ENCODE data around the gene S100P.
A peak's percentile ranks its signal among the peaks of the same experiment; 100 is the strongest.
"Not testable (repeated sequence)": the region's sequence is repeated elsewhere in the genome, so short reads cannot be mapped to it uniquely, and the experiment has no call there.

Gene S100P

DNA sequence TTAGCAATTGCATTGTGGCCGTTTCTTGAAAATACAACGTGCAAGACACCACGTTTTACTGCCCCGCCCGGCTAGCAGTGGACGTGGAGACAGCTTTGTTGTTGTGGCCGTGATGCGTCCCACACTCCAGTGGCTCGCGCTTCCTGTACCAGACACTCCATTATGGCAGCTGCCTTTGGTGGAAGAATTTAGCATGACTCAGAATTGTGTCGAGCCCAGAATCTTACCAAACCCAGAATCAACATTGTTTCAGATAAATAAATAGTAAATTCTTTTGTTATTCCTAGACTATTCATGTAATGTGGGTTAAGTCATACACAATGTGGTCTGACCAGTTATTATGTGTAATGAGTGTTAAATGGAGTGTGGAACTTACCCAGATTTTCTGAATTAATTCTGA lies 25.3 kb upstream of the S100P start:
- H2BK5ac ChIP-seq (ENCODE audit: low read depth, low read length, poor library complexity), result no peak overlapping the region
- H3K79me1 ChIP-seq (ENCODE audit: low read length), result no peaks in the 10 kb centered on the region
- no peak overlapping the region for H3K9ac ChIP-seq (ENCODE audit: low read length)
- no peak overlapping the region for H3K27ac ChIP-seq (ENCODE audit: low read depth, low read length)
- H2BK12ac ChIP-seq (ENCODE audit: low read length), result no peak overlapping the region
- no peak overlapping the region for H2BK120ac ChIP-seq (ENCODE audit: insufficient read depth, low read length, poor library complexity)
- H3K4ac ChIP-seq (ENCODE audit: low read depth, low read length), result no peak overlapping the region
- no peak overlapping the region for H3K18ac ChIP-seq (ENCODE audit: low read length)
- no peak overlapping the region for H4K91ac ChIP-seq (ENCODE audit: low read depth, low read length)
- H2AK5ac ChIP-seq (ENCODE audit: low read length), result no peak overlapping the region
- no peak overlapping the region for H3K14ac ChIP-seq (ENCODE audit: low read length)
- no peaks in the 10 kb centered on the region for H3K36me3 ChIP-seq (ENCODE audit: control insufficient read depth in 1 of 2, insufficient read depth in 2 of 2, low read length in 2 of 2)
- peak; percentile 71 to 92 for DNase-seq
- no peaks in the 10 kb centered on the region for H3K79me2 ChIP-seq (ENCODE audit: control insufficient read depth, insufficient read depth, low read length, poor library complexity)
- H2AFZ ChIP-seq (ENCODE audit: insufficient read depth, low read length, poor library complexity), result no peak overlapping the region
- no peak overlapping the region for H3K23ac ChIP-seq (ENCODE audit: low read length)
- WGBS (ENCODE audit: extremely low coverage, insufficient coverage, insufficient read length), result no CpG with 5 or more reads among the region's 11 CpGs
- H3K4me3 ChIP-seq (ENCODE audit: low read depth, low read length), result no peak overlapping the region
- no peak overlapping the region for H3K4me2 ChIP-seq (ENCODE audit: low read length)
- H3K9me3 ChIP-seq (ENCODE audit: insufficient read depth, low read depth, low read length), result peaks cover 9% of the 10 kb centered on the region
- H4K12ac ChIP-seq (ENCODE audit: low read depth, low read length), result no peak overlapping the region
- H3K27me3 ChIP-seq (ENCODE audit: insufficient read depth, low read length), result peaks cover 1% of the 10 kb centered on the region
- H4K8ac ChIP-seq (ENCODE audit: low read depth, low read length), result no peak overlapping the region
- H3K4me1 ChIP-seq (ENCODE audit: control insufficient read depth in 1 of 2, insufficient read depth in 2 of 2, low read length in 2 of 2), result no peaks in the 10 kb centered on the region

DNA sequence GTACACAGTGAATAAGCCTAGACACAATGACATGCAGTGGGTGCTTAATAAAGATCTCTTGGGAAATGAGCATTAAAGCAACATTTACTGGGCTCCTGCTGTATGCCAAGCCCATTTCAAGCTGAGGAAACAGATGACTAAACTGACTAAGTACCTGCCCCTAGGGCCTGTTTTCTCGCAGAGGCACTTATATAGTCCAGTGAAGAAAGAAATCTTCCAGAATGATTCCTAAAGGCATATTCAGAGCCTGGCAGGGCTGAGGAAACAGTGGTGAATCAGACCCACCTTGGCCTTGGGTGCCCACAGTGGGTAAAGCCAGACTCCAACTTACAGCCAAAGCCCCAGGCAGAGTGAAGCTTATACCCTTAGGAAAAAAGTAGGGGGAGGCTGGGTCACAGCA lies 22.0 kb upstream of the S100P start:
- H4K91ac ChIP-seq (ENCODE audit: low read depth, low read length), result no peak overlapping the region
- H4K8ac ChIP-seq (ENCODE audit: low read depth, low read length), result no peak overlapping the region
- no peak overlapping the region for H3K23ac ChIP-seq (ENCODE audit: low read length)
- no peaks in the 10 kb centered on the region for H3K27me3 ChIP-seq (ENCODE audit: insufficient read depth, low read length)
- no peak overlapping the region for H3K27ac ChIP-seq (ENCODE audit: low read depth, low read length)
- no peak overlapping the region for H3K14ac ChIP-seq (ENCODE audit: low read length)
- no peak overlapping the region for H2BK12ac ChIP-seq (ENCODE audit: low read length)
- H3K4ac ChIP-seq (ENCODE audit: low read depth, low read length), result no peak overlapping the region
- no peak overlapping the region for H2BK120ac ChIP-seq (ENCODE audit: insufficient read depth, low read length, poor library complexity)
- peak; percentile 66 to 73 for DNase-seq
- WGBS (ENCODE audit: extremely low coverage, insufficient coverage, insufficient read length), result no CpG with 5 or more reads among the region's 1 CpG
- H2BK5ac ChIP-seq (ENCODE audit: low read depth, low read length, poor library complexity), result no peak overlapping the region
- H3K79me2 ChIP-seq (ENCODE audit: control insufficient read depth, insufficient read depth, low read length, poor library complexity), result peaks cover 3% of the 10 kb centered on the region
- H2AK5ac ChIP-seq (ENCODE audit: low read length), result no peak overlapping the region
- no peak overlapping the region for H3K9ac ChIP-seq (ENCODE audit: low read length)
- no peak overlapping the region for H3K4me3 ChIP-seq (ENCODE audit: low read depth, low read length)
- H3K4me2 ChIP-seq (ENCODE audit: low read length), result no peak overlapping the region
- peaks cover 0 to 7% of the 10 kb centered on the region in 2 experiments for H3K4me1 ChIP-seq (ENCODE audit: control insufficient read depth in 1 of 2, insufficient read depth in 2 of 2, low read length in 2 of 2)
- no peak overlapping the region for H3K18ac ChIP-seq (ENCODE audit: low read length)
- peaks cover 1% of the 10 kb centered on the region for H3K9me3 ChIP-seq (ENCODE audit: insufficient read depth, low read depth, low read length)
- peaks cover 0 to 6% of the 10 kb centered on the region in 2 experiments for H3K36me3 ChIP-seq (ENCODE audit: control insufficient read depth in 1 of 2, insufficient read depth in 2 of 2, low read length in 2 of 2)
- H4K12ac ChIP-seq (ENCODE audit: low read depth, low read length), result no peak overlapping the region
- peaks cover 2% of the 10 kb centered on the region for H3K79me1 ChIP-seq (ENCODE audit: low read length)
- no peak overlapping the region for H2AFZ ChIP-seq (ENCODE audit: insufficient read depth, low read length, poor library complexity)

DNA sequence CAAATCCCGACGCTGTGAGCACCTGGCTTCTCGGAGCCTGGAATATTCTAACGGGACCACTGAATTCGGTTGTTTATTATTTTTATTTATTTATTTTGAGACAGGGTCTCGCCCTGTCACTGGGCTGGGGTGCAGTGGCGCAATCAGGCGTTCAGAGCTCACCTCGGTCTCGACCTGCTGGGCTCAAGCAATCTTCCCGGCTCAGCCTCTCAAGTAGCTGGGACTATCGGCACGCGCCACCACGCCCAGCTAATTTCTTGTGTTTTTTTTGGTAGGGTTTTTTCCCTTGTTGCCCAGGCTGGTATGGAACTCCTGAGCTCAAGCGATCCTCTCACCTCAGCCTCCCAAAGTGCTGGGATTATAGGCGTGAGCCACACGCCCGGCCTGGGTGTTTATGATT lies 21.5 kb upstream of the S100P start:
- H3K4ac ChIP-seq (ENCODE audit: low read depth, low read length), result no peak overlapping the region
- no peak overlapping the region for H4K8ac ChIP-seq (ENCODE audit: low read depth, low read length)
- no peak overlapping the region for H3K27ac ChIP-seq (ENCODE audit: low read depth, low read length)
- H2BK12ac ChIP-seq (ENCODE audit: low read length), result no peak overlapping the region
- no CpG with 5 or more reads among the region's 19 CpGs for WGBS (ENCODE audit: extremely low coverage, insufficient coverage, insufficient read length)
- H3K9ac ChIP-seq (ENCODE audit: low read length), result no peak overlapping the region
- H4K12ac ChIP-seq (ENCODE audit: low read depth, low read length), result no peak overlapping the region
- no peak overlapping the region for H3K4me3 ChIP-seq (ENCODE audit: low read depth, low read length)
- peaks cover 4 to 6% of the 10 kb centered on the region in 2 experiments for H3K36me3 ChIP-seq (ENCODE audit: control insufficient read depth in 1 of 2, insufficient read depth in 2 of 2, low read length in 2 of 2)
- peaks cover 2% of the 10 kb centered on the region for H3K79me1 ChIP-seq (ENCODE audit: low read length)
- peaks cover 0 to 9% of the 10 kb centered on the region in 2 experiments for H3K4me1 ChIP-seq (ENCODE audit: control insufficient read depth in 1 of 2, insufficient read depth in 2 of 2, low read length in 2 of 2)
- H3K4me2 ChIP-seq (ENCODE audit: low read length), result no peak overlapping the region
- no peak overlapping the region for H3K18ac ChIP-seq (ENCODE audit: low read length)
- no peak overlapping the region for H2AFZ ChIP-seq (ENCODE audit: insufficient read depth, low read length, poor library complexity)
- no peak overlapping the region for H2AK5ac ChIP-seq (ENCODE audit: low read length)
- no peak overlapping the region for H2BK120ac ChIP-seq (ENCODE audit: insufficient read depth, low read length, poor library complexity)
- no peaks in the 10 kb centered on the region for H3K27me3 ChIP-seq (ENCODE audit: insufficient read depth, low read length)
- peaks cover 1% of the 10 kb centered on the region for H3K9me3 ChIP-seq (ENCODE audit: insufficient read depth, low read depth, low read length)
- no peak overlapping the region for H4K91ac ChIP-seq (ENCODE audit: low read depth, low read length)
- no peak overlapping the region for H3K23ac ChIP-seq (ENCODE audit: low read length)
- H3K79me2 ChIP-seq (ENCODE audit: control insufficient read depth, insufficient read depth, low read length, poor library complexity), result peaks cover 3% of the 10 kb centered on the region
- no peak overlapping the region for H3K14ac ChIP-seq (ENCODE audit: low read length)
- no peak for DNase-seq
- H2BK5ac ChIP-seq (ENCODE audit: low read depth, low read length, poor library complexity), result no peak overlapping the region

DNA sequence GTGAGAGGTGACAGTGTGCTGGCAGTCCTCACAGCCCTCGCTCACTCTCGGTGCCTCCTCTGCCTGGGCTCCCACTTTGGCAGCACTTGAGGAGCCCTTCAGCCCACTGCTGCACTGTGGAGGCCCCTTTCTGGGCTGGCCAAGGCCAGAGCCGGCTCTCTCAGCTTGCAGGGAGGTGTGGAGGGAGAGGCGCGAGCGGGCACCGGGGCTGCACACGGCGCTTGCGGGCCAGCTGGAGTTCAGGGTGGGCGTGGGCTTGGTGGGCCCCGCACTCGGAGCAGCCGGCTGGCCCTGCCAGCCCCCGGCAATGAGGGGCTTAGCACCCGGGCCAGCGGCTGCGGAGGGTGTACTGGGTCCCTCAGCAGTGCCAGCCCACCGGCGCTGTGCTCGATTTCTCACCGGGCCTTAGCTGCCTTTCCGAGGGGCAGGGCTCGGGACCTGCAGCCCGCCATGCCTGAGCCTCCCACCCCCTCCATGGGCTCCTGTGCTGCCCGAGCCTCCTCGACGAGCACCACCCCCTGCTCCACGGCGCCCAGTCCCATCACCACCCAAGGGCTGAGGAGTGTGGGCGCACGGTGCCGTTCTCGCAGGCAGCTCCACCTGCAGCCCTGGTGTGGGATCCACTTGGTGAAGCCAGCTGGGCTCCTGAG lies 21.0 kb upstream of the S100P start:
- not testable (repeated sequence) for DNase-seq; H3K4me1 ChIP-seq (ENCODE audit: control insufficient read depth in 1 of 2, insufficient read depth in 2 of 2, low read length in 2 of 2); H2AK5ac ChIP-seq (ENCODE audit: low read length); H3K79me2 ChIP-seq (ENCODE audit: control insufficient read depth, insufficient read depth, low read length, poor library complexity); H2BK12ac ChIP-seq (ENCODE audit: low read length); H3K36me3 ChIP-seq (ENCODE audit: control insufficient read depth in 1 of 2, insufficient read depth in 2 of 2, low read length in 2 of 2); H4K12ac ChIP-seq (ENCODE audit: low read depth, low read length); H2AFZ ChIP-seq (ENCODE audit: insufficient read depth, low read length, poor library complexity); H3K23ac ChIP-seq (ENCODE audit: low read length); H3K9ac ChIP-seq (ENCODE audit: low read length); H3K4ac ChIP-seq (ENCODE audit: low read depth, low read length); H3K27me3 ChIP-seq (ENCODE audit: insufficient read depth, low read length); H3K9me3 ChIP-seq (ENCODE audit: insufficient read depth, low read depth, low read length); H3K14ac ChIP-seq (ENCODE audit: low read length); H3K4me3 ChIP-seq (ENCODE audit: low read depth, low read length); H2BK5ac ChIP-seq (ENCODE audit: low read depth, low read length, poor library complexity); H3K18ac ChIP-seq (ENCODE audit: low read length); H3K4me2 ChIP-seq (ENCODE audit: low read length); H3K79me1 ChIP-seq (ENCODE audit: low read length); H4K91ac ChIP-seq (ENCODE audit: low read depth, low read length); H4K8ac ChIP-seq (ENCODE audit: low read depth, low read length); H3K27ac ChIP-seq (ENCODE audit: low read depth, low read length); H2BK120ac ChIP-seq (ENCODE audit: insufficient read depth, low read length, poor library complexity)
- WGBS (ENCODE audit: extremely low coverage, insufficient coverage, insufficient read length), result no CpG with 5 or more reads among the region's 34 CpGs
